Renal cortex interstitium (tissue), 15 donors: ENCODE data around the gene MYOT. TPM values are rescaled to one million over a fixed set of nuclear protein-coding genes. Genes with fewer than 3 reads are reported as not detected.

Experiments
- DNase-seq, 11 donors: peaks; one replicate each; pipeline ENCODE4 v3.0.0-alpha.2; 2013; ENCODE audit warnings: low read depth in 9 of 11, low spot score in 4 of 11; ENCODE audit errors: extremely low read depth in 1 of 11
- long read RNA-seq, 16 experiments: transcript quantifications; one replicate each; lab custom pipeline, GENCODE V29; 2026
- polyA plus RNA-seq, 3 donors: library from polyadenylated mRNA; unstranded; fragments of 120-200 nt; gene quantifications; one replicate each; pipeline ENCODE4 v1.2.1, GENCODE V29; 2013; ENCODE audit not compliant: insufficient read length in 3 of 3

MYOT gene, protein sequence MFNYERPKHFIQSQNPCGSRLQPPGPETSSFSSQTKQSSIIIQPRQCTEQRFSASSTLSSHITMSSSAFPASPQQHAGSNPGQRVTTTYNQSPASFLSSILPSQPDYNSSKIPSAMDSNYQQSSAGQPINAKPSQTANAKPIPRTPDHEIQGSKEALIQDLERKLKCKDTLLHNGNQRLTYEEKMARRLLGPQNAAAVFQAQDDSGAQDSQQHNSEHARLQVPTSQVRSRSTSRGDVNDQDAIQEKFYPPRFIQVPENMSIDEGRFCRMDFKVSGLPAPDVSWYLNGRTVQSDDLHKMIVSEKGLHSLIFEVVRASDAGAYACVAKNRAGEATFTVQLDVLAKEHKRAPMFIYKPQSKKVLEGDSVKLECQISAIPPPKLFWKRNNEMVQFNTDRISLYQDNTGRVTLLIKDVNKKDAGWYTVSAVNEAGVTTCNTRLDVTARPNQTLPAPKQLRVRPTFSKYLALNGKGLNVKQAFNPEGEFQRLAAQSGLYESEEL
- polyA plus RNA-seq, result 1 to 10 TPM; 1.5 to 1.9 (median 1.7) TPM
- long read RNA-seq, donor 1, result 0 reads
- long read RNA-seq, donor 2, result 0 reads
- long read RNA-seq, donor 3, result 0 reads
- long read RNA-seq, donor 4, result 0 reads
- long read RNA-seq, donor 5, result 0 reads
- long read RNA-seq, donor 6, result 0 reads
- long read RNA-seq, donor 7, result 0 reads
- long read RNA-seq, donor 8, result 0 reads
- long read RNA-seq, donor 9, result 0 reads
- long read RNA-seq, donor 10, result 0 reads
- long read RNA-seq, donor 11, result 0 reads
- long read RNA-seq, donor 12, result 0 reads
- long read RNA-seq, donor 13, result 0 reads
- long read RNA-seq, donor 14, result 0 reads
- long read RNA-seq, donor 15, result 0 reads
- long read RNA-seq, donor 16, result 0 reads

DNA sequence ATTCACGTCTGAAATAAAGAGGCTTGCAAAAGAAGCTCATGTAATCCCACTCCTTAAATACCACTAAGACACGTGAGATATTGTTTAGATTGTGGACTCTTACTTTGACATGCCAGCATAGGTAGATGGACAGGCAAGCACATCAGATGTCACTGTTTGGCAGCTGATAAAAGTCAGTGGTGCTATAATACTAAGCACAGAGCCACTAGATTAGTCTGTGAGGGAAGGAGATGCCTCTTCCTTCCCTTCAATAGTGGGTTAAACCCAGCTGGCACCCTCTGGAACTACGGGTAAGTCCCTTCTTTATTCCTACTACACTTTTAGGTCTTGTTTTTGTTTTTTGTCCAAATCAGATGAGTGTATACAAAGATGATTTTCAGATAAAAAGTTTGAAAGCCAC lies at the start of gene MYOT:
TSS of gene MYOT (plus strand) at position 197 of the 400 bp plus-strand sequence. CDS start 2,792 bp downstream, outside the sequence.
- DNase-seq, result no peak

DNA sequence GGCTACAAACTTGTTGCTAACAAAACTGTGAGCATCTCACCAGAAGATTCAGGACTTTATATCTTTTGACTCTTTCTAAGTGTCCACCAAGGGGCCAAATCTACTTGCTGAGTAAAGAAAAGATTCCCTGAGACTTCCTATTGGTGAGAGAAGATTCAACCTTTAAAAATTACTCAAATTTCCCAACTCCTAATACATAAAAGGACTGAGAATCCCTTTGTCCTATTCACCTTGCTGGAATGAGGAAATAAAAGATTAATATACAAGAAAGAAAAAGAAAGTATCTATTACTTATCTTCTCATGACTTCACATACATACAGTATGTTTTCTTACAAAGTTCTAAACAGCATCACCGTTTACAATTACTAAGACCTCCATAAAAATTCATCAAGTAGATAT lies 47.9 kb upstream of the MYOT start:
- no peak for DNase-seq

DNA sequence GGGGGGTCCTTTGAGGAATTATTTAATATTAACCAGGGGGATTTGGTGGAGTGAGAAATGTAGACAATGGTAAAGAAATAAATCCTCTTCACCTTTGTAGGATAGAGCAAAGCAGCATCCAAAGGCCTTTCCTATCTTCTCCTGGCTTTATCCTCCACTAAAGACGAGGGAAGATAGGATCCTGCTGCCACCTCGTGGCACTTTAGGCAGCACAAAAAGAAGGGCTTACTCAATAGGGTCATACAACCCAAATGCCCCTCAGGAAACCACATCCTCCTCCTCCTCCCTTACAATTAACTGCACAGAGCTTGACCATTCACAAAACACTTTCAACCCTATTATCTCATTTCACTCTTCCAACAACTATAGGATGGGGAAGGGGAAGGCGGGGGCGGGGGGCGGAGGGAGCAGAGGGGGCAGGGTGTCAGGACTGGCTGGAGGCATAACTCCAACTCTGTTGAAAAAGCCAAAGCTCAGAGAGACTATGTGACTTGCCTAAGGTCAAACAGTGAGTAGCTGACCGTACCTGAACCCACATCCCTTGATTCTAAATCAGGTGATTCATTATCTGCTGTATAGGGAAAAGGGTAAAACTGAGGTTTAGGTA lies 45.4 kb upstream of the MYOT start:
- peak in 8 of 11 donors; percentile 8 to 43 (median 23) for DNase-seq

DNA sequence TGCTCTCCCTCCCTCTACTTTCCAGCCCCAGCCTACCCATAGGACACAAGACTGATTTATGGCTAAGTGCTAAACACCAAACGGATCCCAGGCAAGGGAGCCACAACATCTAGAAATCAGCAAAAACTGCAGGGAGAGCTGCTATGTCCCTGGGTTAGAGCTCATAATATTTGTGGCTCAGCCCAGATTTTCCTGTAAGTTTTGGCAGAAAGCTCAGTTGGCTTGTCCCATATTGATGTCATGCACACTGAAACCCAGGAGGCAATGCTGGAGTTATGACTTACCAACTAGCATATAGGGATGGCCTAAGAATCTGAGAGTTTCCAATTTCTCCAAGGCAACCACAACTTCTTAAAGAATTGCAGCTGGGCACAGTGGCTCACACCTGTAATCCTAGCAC lies 44.7 kb upstream of the MYOT start:
- DNase-seq, result no peak

DNA sequence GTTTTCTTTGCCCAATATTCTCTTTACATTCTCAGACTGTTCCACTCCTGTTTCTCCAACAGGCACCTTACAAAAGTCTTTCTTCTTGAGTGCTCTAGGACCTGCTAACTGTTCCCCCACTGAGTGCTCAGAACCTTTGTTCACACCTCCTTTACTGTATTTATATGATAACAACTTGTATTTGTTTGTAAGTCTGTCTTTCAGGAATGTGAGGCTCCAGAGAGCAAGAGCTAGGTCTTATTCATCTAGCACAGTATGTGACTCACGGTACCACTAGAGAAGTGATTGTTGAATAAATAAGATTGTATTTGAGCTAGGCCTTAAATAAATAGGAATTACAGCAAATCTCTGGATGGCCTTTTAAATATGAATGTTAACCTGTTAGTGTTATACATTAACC lies 42.5 kb upstream of the MYOT start:
- DNase-seq, result no peak

DNA sequence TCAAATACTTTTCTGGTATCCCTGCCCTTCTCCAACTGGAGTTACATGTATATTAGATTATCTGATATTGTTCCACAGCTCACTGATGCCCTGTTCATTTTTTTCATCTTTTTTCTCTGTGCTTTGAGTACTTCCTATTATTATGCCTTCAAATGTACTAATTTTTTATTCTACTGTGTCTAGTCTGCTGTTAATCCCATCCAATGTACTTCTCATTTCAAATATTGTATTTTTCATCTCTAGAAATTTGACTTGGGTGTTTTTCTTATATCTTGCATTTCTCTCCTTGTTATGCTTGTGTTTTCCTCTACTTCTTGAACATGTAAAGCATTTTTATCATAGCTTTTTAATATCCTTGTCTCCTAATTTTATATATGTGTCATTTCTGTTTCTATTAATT lies 41.6 kb upstream of the MYOT start:
- no peak for DNase-seq

DNA sequence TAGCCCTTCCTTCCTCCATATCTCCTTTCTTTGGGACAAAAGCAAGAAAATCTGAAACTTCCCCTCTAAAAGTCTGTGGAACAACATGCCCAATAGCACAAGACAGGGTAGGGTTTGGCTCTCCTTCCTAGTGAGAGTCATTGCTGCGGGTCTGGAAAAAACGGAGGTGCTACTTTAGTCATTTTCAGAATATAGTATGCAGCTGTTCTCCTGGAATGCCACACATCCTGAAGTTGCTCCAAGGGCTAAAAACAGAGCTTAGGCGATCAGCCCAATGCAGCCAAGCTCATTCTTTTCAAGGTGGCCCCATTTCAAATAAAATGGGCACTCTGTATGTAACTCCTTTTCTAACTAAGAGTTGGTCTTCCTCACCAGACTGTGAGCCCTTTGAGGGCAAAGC lies 39.5 kb upstream of the MYOT start:
- no peak for DNase-seq

DNA sequence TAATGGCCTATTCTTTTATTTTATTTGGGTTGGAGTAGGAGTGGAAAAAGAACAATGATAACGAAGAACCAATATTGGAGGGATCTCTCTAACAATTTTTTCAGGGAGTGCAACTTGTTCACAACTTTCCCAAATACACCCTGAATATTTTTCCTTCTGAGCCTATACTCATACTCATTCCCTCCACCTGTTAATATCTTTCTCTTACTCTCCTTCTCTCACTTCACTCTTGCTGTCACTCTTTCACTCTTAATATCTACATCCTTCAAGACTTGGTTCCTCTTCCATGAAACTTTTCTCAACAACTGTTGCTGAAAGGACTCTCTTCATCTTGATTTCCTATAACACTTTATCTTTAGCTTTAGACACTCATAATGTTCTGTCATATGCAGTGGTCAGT lies 39.0 kb upstream of the MYOT start:
- no peak for DNase-seq

DNA sequence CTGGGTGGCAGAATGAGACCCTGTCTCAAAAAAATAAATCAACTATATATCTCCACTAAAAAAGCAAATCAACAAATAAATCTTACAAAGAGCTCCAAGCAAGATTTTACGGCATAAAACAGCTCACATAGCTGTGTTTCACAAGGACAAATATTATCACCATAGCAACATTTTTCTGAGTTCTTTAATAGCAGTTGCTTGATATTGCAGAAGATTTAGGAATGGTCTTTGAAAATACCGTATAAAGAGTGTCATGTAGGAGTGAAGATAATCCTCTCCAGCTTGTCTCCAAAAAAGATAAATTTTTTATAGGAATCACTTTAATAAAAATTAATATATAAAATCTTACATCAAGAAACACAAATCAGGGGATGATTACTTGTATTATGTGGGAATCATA lies 36.6 kb upstream of the MYOT start:
- no peak for DNase-seq

DNA sequence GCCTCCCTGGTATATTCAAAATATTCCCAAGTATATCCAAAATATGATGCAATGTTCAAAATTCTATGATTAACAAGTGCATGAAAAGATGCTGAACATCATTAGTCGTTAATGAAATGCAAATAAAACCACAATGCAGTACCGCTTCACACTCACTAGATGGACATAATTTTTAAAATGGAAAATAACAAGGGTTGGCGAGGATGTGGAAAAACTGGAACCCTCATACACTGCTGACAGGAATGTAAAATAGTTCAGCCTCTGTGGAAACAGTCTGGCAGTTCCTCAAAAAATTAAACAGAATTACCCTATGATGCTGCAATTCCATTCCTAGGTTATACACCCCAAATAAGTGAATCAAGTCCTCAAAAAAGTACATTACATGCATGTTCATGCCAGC lies 36.1 kb upstream of the MYOT start:
- no peak for DNase-seq

DNA sequence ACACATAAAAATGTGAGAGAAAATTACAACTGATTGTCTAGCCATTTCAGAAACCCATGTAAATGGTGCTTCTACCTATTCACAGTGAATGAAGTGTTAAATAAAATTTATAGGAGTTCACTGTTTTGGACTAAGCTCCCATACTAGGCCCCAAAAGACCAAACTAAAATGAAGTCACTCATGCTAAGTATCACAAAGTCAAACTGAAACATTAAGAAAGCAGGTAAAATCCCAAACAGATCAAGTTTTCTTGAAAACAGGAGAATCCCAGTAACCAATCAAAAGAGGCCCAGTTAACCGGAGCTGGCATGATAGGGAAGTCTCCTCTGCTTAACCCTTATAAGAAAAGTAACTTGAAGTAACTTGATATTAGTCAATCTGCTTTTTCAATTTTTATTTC lies 35.2 kb upstream of the MYOT start:
- DNase-seq, result no peak

DNA sequence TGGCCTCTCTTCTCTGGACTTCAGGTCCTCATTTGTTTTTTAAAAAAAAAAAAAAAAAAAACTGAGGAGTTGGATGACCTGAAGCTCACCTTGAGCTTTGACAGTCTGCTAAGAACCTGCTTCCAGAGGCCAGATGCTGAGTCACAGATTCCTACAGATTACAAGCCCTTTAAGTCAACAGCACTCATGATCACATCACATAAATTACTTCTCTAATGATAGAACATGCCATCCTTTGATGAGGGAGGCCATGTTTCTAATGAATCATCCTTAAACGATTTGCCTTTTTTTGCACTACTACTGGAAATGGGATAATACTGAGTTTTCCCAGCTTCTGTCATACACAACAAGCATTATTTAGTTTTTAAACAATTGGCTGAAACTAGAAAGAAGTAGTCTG lies 34.2 kb upstream of the MYOT start:
- DNase-seq, result peak in 2 of 11 donors; percentile 3 to 20

DNA sequence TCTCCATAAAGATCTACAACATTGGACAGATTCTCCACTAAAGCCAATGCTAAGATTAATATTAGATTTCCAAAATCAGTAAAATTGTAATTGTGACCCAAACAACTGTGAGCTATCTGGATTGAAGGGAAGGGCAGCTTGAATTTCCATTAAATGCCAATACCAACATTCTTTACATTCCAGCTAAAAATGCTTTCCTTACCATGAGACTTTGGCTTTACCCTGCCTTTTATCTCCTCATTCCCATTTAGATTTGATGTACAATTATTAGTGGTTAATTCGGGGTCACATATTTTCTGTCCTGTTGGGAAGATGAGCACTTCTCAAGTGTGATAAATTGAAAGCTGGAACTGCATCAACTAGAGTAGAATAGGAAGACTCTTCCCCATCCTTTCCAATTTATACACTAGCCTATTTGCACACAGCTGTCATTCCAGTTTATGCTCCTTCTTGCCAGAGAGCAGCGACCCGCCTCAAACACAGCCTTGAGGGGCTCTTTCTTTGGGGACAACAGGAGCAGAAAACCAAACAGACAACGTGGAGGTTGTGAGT lies 33.1 kb upstream of the MYOT start:
- DNase-seq, result no peak

DNA sequence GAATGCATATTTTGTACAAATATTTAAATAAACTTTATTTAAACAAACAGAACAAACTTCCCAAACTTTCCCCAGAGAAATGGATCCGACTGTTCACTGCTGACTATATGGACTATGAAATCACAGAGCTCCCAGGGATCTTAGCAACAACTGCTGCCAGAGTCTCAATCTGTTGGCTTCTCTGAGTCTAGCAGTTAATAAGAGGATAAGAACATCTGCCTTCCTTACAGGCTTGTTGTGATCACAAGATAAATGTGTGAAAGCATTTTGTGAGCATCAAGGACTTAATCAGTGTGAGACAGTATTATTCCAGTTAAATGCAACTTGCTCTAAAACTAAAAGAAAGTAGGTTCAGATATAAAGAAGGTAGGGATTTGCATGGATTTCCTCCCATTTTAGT lies 31.4 kb upstream of the MYOT start:
- no peak for DNase-seq

DNA sequence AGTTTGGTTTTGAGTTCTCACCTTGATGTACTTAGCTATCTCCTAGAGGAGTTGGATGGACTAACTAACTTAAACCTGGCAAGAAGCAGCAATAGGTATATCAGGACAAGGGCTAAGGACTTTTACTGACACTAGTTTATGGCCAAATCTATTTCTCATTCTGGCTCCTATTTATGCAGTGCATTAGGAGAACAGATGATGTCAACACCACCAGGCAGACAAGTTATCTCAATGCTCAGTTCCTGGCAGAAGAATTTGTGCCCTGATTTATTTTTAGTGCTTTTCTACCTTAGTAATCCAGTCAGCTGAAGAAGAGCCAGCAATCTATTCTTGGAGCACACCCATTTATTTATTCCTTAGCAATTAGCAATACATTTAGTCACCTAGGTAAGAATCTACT lies 30.7 kb upstream of the MYOT start:
- no peak for DNase-seq

DNA sequence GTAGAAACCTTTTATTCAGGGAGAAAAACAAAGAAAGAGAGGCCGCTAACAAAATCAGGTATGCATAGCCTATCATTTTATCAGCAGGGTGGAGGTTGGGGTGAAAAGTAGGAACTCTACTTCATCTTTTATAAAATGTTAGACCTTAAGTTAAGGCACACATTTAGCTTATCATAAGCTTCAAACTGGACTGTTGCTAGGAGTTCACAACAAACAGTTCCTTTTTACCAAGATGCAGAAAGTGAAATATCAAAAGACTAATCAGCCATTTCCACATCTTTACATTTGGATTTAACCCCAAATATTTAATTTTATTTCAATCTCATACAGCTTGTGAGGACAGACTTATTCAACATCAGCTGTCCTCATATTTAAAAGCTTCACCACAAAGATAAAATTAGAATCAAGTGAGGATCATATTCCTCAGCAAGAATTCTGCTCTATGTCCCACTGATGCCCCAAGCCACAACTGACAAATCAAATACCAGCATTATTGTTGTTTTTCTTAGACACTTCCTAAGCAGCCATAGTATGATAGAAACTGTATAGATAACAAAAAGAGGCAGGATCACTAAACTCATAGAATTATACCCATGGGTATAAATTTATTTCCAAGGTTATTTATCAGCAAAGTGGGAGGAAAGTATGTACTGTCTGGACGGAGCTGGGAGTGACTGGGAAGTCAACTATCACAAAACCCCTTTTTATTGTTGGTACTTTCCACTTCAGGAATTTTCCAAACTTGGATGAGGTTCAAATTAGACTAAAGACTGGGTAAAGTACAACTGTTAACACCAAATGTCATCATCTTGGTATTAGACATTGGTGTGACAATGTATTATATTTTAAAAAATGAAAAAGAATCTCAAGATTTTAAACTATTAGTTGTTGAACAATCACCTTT lies 29.9 kb upstream of the MYOT start:
- DNase-seq, result no peak

DNA sequence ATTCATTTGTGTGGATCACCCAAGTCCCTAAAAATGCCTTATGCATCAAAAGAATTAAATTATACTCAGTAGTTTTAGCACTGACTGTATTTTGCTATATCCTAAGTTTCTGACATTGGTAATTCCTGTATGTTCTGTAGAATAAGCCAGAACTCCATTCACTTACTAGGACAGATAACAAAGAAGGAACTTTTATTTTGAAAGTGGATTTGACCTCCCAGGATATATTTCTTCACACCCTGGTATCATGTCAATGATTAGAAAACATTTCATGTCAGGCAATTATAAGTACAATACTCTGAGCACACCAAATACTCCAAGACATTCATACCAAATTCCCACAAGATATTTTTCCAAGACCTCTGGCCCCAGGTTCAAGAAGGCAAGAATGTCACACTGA lies 28.7 kb upstream of the MYOT start:
- DNase-seq, result no peak

DNA sequence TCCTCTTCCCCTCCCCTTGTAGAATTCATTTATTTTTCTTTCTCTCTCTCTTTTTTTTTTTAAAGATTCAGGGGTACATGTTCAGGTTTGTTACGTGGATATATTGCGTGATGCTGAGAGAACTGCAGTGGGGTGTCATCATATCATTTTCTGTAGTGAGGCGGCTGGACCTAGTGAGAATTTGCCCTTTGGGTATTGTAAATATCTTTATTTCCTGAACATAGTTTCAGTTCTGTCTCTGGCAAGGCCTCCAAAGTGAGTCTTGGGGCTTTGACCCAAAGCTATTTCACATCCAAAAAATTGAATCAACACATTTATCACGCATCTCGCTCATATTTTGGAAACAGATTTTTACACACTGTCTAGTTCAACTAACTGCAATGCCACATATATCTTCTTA lies 25.4 kb upstream of the MYOT start:
- no peak for DNase-seq
